NCI-H82 (cell line): Measurements from ENCODE around the gene DAAM1.

Experiments used
- DNase-seq: peaks from one replicate; lab custom pipeline; 2025; lab: John Stamatoyannopoulos, UW

The DAAM1 gene

DNA sequence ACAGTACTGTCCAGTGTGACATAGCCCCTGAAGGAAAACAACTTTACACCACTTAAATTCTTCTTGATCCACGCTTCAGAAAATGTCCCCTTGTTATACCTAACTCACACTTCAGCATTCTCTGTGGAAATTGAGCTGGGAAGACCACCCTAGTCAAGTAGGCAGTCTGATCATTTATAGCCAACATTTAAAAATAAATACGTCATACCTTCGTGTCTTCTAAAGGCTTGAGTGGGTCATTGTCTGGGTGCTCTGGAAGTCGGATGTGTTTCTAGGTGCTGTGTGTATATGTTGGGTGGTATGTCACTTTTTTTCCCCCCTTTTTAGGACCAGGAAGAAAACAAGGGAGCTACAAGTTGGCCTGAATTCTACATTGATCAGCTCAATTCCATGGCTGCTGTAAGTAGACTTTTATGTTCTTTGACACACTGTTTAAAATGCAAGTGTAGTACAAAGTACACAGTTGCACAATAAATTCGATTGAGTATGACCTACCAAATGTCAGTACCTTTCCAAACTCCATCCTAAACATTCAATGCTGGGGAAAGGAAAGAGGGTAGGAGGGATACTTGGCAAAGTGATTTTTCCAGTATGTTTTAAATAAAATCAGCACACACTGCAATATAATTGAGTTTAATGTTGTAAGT lies 126.6 kb downstream of the DAAM1 start:
- no peak for DNase-seq

DNA sequence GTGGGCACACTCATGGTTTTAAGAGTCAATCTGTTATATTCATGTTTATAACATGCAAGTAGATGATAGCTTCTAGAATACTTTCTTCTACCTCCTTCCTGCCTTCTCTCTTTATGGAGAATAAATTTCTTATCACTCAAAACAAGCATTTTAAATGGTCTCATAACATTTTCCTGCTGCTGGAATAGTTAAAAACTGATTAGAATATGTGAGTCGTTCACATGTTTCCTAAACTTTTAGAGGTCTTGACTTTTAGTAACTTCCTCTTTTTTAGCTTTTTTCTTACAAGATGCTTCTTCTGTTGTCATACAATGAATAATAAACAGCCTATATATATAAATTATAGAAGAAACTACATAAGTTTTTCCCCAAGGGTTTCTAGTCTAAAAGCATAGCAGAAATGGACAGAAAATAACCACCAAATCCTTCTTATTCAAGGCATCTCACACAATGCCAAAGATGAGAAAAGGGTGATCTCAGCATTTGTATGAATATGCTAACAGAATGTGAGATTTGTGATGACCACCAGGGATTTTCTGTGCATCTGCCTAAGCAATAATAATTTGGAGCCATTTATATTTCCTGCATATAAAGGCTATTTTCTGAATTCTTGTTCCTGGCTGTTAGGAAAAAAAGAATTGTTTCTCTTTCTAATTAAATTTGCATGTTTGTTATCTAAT lies 127.8 kb downstream of the DAAM1 start:
- no peak for DNase-seq

DNA sequence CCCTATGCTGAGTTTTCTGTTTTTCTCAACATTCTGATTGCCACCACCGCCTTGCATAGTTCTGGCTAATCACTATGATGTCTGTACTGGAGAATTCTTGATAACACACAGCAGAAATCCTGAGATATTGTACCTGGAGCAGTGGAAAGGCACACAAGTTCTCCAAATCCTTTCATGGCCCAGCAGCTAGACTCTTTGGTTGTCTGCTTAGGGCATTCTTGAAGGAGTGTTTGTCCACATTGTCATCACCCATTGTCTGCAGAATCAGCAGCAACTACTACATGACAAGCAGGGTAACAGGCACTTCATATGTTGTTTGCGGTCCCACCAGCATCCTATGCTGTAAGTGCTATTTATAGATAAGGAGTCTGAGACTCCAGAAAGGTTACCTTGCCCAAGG lies 128.9 kb downstream of the DAAM1 start:
- DNase-seq, result no peak

DNA sequence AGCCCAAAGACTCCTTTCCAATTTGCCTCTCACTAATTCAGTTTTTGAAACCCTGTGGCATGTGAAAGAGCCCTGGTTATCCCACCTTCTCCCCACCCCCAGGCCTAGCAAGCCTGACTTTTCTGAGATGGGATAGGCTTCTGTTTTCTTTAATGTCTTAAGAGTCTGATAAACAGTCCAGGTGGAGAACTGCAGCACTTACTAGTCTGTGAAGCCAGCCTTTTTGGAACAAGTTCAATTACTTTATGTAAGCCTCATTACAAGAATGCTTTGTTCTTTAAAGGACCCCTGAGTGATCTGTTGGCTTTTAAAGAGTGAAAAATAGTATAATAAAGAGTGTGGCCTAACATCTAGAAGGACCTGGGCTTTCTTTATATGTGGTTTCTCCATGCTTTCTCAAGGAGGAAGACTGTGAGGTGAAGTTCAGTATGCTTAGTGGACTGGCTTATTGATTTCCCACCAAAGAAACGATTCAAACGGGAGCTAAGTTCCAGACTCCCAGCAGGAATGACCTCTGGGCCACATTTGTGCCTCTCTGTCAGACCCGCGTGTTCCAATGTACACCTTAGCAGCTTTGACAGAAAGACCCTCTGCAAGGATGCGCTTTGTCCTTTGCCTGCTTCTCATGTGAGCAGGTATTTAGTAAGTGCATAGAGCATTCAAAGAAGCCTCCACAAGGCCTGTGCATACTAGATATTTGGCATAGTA lies 129.5 kb downstream of the DAAM1 start:
- DNase-seq, result no peak

DNA sequence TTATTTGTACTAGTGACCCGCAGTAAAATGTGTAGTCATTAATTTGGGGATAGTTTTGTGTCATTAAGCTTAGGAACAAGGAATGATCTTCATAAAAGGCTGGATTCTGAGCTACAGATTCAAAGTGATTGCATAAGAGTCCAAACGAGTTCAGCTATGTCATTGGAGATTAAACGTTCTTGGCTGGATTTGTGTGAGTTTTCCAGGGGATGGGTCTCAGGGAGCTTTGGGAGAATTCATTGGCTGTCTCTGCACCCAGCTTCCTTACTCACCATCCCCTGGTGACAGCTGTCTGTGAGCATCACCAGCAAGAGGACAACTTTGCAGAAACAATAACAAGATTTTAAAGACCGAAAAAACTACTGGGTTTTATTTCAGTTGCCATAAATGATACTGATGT lies 130.4 kb downstream of the DAAM1 start:
- DNase-seq, result peak; percentile 2

DNA sequence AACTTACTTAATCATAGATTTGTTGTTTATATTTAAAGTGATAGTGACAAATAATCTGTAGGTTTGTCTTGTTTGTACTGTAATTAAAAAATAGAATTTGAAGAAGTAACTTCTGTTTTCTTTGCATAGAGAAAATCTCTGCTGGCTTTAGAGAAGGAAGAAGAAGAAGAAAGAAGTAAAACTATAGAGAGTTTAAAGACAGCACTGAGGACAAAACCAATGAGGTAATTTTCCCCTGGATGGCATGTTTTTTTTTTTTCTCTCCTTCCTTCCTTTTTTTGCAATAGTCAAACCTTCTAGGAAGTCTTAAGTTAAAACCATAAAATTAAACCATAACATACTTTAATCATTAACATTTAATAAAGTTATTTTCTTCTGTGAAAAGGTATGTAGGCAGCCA lies 131.9 kb downstream of the DAAM1 start:
- no peak for DNase-seq

DNA sequence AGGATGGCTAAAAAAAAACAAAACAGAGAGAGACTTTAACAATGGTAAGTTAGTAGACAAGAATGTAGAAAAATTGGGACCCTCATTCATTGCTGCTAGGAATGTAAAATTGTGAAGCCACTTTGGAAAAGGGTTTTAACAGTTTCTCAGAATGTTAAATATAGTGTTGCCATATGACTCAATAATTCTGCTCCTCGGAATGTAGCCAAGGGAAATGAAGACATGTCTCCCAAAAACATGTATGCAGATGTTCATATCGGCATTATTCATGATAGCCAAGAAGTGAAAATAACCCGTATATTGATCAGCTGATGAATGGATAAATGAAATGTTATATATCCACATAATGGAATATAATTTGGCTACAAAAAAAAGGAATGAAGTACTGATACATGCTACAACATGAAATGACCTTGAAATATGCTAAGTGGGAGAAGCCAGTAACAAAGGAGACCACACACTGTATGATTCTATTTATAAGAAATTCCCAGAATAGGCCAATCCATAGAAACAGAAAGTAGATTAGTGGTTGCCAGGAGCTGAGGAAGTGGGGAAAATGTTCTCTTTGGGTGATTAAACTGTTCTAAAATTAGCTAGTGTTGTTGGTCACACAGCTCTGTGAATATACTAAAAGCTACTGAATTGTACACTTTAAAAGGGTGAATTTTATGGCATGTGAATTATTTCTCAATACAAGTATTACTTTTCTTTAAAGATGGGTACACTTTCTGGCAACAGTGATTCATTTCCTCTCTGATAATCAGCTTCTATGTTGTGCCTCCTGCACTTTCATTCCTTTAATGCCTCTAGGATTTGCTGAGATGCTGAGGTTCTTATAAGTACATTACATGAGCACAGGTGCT lies 132.5 kb downstream of the DAAM1 start:
- peak; percentile 5 for DNase-seq

DNA sequence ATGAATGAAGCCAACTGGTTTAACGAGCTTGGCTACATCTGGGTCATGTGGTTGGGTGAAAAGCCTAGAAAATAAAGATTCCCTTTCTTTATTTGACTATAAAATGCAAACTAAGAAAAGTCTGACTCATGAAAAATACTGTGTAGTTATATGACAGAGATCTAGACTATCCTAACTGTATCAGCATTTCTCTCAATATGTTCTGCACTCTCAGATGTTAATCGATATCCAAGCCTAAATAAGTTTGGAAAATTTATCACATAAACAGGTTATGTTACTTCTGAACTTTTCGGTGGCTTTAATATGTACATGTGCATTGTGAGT lies 133.1 kb downstream of the DAAM1 start:
- DNase-seq, result no peak

DNA sequence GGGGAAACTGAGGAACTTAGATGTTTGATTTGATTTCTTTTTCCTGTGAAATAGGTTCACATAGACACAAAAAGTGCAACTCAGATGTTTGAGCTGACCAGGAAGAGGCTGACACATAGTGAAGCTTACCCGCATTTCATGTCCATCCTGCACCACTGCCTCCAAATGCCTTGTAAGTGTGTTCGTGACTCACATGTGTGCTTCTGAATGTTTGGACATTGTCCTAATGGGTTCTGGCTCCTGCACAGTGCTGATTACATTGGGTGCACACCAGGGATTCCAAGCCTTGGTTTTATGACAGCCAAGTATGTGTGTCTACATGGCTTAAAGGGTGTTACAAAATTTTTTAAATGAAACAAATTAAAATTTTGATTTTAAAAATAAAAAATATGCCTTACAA lies 137.4 kb downstream of the DAAM1 start:
- DNase-seq, result no peak

DNA sequence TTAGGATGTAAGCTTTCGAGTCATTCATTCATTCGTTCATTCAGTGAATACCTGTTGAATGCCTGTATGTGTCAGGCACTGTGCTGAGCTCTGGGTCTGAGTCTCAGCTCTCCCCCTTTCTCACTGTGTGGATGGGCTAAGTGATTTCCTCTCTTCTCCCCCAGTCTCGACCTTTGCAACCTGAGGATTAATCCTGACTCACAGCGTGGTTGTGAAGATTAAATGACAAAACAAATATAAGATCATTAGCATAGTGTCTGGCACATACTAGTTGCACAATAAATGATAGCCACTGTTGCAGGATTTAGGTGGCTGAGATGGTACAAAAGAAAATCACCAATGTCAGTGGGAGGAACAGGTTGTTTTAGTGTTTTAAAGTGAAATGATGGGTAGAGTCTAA lies 140.0 kb downstream of the DAAM1 start:
- no peak for DNase-seq

DNA sequence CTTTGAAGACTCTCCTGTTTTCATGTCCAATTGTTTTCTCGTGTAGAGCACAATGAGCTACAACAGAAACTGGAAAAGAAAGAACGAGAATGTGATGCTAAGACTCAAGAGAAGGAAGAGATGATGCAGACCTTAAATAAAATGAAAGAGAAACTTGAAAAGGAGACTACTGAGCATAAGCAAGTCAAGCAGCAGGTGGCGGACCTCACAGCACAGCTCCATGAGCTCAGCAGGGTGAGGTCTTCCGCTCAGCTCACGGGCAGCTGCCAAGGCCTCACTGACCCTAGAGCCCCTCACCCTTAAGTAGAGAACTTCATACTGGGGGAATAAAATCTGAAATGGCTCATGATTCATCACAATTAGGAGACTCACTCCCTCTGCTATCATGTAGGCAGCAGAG lies 142.0 kb downstream of the DAAM1 start:
- DNase-seq, result no peak

DNA sequence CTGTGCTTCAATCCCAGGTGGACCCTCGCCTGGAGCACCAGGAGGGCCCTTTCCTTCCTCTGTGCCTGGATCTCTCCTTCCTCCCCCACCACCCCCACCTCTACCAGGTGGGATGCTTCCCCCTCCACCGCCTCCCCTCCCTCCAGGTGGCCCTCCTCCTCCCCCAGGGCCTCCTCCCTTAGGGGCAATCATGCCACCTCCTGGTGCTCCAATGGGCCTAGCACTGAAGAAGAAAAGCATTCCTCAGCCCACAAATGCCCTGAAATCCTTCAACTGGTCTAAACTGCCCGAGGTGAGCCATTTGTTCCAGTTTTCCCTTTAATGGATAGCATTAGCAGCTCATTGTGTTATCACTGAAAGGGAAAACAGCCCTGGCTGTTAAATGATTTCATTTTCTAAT lies 142.8 kb downstream of the DAAM1 start:
- DNase-seq, result no peak

DNA sequence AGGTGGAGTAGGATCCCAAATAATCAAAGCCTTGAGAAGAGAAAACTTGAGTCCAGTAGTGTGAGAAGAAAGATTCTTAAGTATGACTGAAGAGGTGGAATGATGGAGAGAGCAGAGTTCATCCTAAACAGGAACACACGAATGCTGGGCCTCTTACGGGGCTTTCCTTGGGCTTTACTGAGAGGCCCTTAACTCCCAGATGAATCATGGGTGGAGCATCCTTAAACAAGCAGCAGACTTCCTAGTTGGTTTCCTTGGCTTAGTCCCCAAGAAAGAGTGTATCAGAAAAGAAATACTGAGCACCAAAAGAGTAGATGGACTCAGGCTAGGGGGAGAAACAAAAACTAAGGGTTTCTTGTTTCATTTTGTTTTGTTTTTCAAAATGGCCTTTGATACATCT lies 144.3 kb downstream of the DAAM1 start:
- no peak for DNase-seq

DNA sequence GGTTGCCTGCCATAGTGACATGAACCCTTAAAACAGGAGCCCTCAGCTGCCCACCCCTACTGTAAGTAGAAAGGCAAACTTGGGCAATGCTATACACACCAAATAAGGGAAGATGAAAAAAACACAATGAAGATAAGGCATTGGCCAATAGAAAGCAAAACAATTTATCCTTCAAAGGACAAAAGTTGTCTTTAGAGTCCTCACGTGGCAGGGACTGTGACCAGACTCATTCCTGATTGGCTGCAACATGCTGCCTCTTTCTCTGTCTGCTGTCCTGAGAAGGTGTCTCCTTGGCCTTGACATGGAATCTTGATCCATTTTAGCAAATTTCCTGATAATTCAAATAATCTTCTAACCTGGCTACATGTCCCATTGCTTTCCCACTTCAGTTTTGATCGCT lies 144.8 kb downstream of the DAAM1 start:
- DNase-seq, result no peak

DNA sequence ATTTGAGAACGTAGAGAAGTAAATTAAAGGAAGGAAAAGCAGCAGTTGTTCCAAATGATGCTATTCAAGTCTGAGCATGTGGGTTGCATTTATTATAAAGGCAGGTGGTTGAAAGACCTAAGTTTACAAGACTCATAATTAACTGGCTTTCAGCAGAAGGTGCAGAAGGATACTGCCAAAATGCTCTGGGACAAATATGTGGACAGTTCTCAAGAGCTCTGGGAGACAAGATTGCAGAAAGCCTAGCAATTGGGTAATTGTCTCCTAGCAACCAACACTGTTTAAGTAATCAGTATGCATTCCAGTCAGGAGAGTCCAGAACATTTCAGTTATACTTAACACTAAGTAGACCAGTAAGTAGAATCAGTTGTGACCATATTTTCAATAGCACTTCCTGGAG lies 145.2 kb downstream of the DAAM1 start:
- DNase-seq, result no peak

DNA sequence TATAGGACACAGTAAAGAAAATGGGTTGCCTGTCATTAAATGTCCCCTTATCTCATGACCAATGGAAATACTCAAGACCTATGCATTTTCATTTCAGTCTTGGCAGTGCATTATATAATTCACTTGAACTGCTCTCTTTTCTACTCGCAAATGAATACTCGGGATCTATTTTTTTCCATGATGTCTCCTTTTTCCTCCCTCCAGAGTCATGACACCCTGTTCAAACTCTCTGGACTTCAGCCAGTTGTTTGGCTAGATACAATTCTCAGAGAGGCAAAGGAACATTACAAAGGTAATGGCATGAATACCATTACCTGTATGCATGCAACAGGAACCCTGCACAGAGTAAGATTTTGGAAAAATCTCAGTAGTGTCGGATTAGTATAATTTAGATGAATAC lies 145.8 kb downstream of the DAAM1 start:
- no peak for DNase-seq

DNA sequence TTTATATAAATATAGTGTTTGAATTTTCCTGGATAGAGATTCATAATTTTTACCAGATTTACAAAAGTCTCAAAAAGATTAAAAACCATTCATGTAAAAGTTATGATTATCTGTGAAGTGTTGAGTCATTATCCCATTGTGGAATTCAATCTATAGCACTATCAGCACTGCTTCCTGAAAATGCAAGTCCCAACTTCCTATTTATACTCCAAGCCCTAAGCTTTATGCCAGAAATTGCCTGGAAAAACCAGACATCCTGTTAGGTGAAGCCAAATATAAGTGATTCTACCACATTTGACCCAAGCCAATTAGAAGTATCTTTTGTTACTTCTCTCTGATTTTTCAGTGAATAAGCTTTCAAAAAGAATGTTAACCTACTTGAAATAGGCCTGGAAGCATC lies 147.6 kb downstream of the DAAM1 start:
- DNase-seq, result no peak

DNA sequence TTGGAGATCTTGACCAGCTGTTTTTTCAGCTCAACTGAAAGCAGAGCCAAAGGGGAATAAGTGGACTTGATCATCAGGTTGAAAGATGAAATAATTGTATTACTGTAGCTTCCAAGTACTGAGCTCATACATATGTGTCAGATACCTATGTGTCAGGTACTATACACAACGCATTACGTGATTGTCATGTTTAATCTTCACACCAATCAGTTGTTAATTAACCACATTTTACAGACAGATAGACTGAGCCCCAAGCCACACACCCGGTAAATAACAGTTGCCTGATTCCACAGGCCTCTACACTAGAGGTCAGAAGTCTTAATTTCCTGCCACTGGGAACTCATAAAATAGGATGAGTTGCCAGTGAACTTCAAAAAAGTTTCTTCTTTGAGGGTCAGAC lies 148.2 kb downstream of the DAAM1 start:
- DNase-seq, result no peak

DNA sequence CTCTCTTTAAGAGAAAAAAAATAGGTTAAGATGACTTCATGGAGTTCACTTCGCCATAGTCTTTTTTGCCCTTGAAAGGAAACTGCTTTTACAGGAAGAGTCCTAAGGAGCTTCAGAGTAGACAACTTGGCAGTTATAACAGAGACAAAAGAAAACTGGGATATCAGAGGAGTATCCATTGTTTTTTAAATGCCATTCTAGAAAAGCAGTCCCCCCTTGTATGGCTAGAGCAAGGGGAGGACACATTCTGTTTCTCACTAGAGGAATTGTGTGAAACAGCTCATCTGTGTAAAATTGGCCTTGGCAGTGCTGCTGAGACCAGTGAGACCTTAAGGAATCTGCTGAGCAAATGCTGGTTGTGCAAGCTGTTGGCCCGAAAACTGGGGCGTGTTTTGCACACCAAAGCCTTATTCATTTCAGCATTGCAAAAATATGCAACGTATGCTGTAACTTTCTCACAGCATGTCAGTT lies 148.7 kb downstream of the DAAM1 start:
- DNase-seq, result no peak

DNA sequence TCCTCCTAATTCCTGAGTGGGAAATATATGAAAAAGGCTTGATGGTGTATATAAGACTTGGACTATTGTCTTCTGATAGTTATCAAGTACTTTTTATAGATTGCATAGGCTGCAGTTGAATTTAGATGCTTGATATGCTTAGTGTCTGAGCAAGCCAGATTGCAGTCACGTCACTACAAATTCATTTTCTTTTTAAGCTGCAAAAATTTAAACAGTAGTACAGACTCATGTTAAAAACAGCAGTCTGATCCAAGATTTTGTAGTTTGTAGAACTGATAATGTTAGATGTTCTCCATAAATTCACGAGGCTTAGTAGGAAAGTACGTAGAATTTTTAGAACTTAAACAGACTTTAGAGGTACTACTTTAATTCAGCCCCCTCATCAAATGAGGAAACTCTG lies 150.3 kb downstream of the DAAM1 start:
- no peak for DNase-seq

DNA sequence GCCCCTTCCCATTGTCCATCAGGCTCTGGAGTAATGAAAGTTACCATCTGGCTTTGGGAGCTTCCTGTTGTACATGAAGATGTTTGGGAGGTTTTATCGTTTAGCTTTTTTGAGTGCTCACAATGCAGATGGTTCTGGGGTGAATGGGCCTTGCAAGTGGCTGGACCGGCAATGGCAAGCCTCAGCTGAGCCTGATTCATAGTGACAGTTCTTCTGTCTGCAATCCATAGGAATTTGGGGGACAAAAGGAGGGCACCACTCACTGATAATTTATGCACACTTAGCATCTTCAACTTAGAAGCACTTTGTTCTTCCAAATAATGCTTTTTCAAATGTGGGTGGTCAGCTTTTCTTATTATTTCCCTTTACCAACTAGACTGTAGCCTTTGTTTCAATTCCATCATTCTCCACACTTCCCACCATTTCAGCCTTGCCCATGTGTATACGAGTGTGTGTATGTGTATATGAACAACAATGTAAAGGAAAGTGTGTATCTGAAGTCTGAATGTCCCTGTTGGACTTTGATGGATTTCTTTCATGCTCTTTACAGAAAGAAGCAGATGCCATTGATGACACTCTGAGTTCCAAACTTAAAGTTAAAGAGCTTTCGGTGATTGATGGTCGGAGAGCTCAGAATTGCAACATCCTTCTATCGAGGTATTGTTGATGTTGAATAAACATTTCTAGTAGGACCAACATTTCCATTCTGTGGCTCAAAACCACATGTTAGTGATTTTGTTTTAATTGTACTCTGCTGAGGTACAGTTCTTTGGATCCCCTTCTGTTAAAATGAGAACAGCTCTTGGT lies 151.3 kb downstream of the DAAM1 start:
- DNase-seq, result no peak
